K562 (cell line): ENCODE data around the gene SIRT3. TPM values are rescaled to one million over a fixed set of nuclear protein-coding genes. Genes with fewer than 3 reads are reported as not detected.

ENCODE experiments used
- CAMTA2 ChIP-seq: fragments of 250-450 bp; sonication (Bioruptor Pico); conservative IDR thresholded peaks from 2 replicates; pipeline ENCODE4 v1.5.1; 2022
- CEBPB ChIP-seq: fragments of 450-650 bp; IDR thresholded peaks from 2 replicates; pipeline ENCODE4 v1.6.1; 2016; ENCODE audit warnings: missing genetic modification characterization, missing compliant biosample characterization
- CTCFL ChIP-seq: IDR thresholded peaks from 2 replicates; pipeline ENCODE4 v1.6.1; 2011; ENCODE audit warnings: borderline replicate concordance, low read depth, mild to moderate bottlenecking, moderate library complexity, low read length; ENCODE audit not compliant: insufficient read depth, poor library complexity, severe bottlenecking
- DACH1 ChIP-seq: fragments of 450-650 bp; IDR thresholded peaks from 2 replicates; pipeline ENCODE4 v1.6.1; 2018; ENCODE audit not compliant: partially characterized antibody
- GABPB1 ChIP-seq: sonication (generic); formaldehyde crosslinking; IDR thresholded peaks from 2 replicates; pipeline ENCODE4 v1.8.0; 2022; ENCODE audit warnings: mild to moderate bottlenecking, missing genetic modification reagents
- MEIS2 ChIP-seq: fragments of 450-650 bp; IDR thresholded peaks from 2 replicates; pipeline ENCODE4 v1.6.1; 2014; ENCODE audit warnings: mild to moderate bottlenecking; ENCODE audit not compliant: partially characterized antibody
- MLLT1 ChIP-seq, 2 experiments: fragments of 450-650 bp; IDR thresholded peaks; 2 replicates each; pipeline ENCODE4 v1.6.1; 2016
- RBM22 ChIP-seq: fragments of 200-400 bp; formaldehyde crosslinking; IDR thresholded peaks from 2 replicates; pipeline ENCODE4 v1.6.1; 2018; ENCODE audit warnings: low read length, low read depth; ENCODE audit not compliant: poor library complexity, severe bottlenecking
- TRIM28 ChIP-seq: fragments of 450-650 bp; IDR thresholded peaks from 2 replicates; pipeline ENCODE4 v1.6.1; 2017
- XRCC5 ChIP-seq: fragments of 200-400 bp; formaldehyde crosslinking; IDR thresholded peaks from 2 replicates; pipeline ENCODE4 v1.6.1; 2017; ENCODE audit warnings: low read depth, mild to moderate bottlenecking, low read length
- ZNF316 ChIP-seq: fragments of 450-650 bp; IDR thresholded peaks from 2 replicates; pipeline ENCODE4 v1.6.1; 2016
- ZNF589 ChIP-seq: fragments of 200-800 bp; sonication (Bioruptor generic); IDR thresholded peaks from 2 replicates; pipeline ENCODE4 v1.6.1; 2016; ENCODE audit warnings: low read depth, missing genetic modification characterization, missing compliant biosample characterization
- ZNF644 ChIP-seq: fragments of 200-800 bp; sonication (Bioruptor generic); IDR thresholded peaks from 2 replicates; pipeline ENCODE4 v1.6.1; 2016; ENCODE audit warnings: low read depth, missing genetic modification characterization, missing compliant biosample characterization
- ZSCAN32 ChIP-seq: fragments of 450-650 bp; formaldehyde crosslinking; IDR thresholded peaks from 2 replicates; pipeline ENCODE4 v1.4.0; 2020; ENCODE audit warnings: mild to moderate bottlenecking, moderate library complexity
- polyA plus RNA-seq, 8 experiments: library from polyadenylated mRNA; depleted of rRNA in 4 of 8; stranded (reverse) in 5 of 8; unstranded in 3 of 8; fragments of >200 nt; fragmentation: Nextera tagmentation in 2 of 8; fragmentation: Illumina TruSeq in 1 of 8; extraction: Ambion mirVana in 2 of 8; extraction: Trizol in 1 of 8; gene quantifications; 2 replicates each; pipeline versions ENCODE4 v1.2.1 to v1.2.3, GENCODE V29; 2011 to 2014; ENCODE audit warnings: inconsistent platforms in 1 of 8, missing spikeins in 1 of 8
- total RNA-seq, 7 experiments: library from RNA; depleted of rRNA in 6 of 7; stranded (reverse); fragments of >200 nt in 6 of 7; fragmentation: Illumina TruSeq in 2 of 7; extraction: Trizol in 2 of 7; gene quantifications; 2 replicates each; pipeline versions ENCODE4 v1.2.1 to v1.2.3, GENCODE V29; 2011 to 2021; ENCODE audit warnings: low replicate concordance in 1 of 7
- TF ChIP-seq, protein P1 (sequence below), 2 experiments: fragments of 450-650 bp; IDR thresholded peaks; 2 replicates each; pipeline ENCODE4 v1.6.1; 2016; ENCODE audit warnings: mild to moderate bottlenecking in 2 of 2, borderline replicate concordance in 1 of 2, low read depth in 1 of 2, moderate library complexity in 1 of 2

SIRT3 gene
- total and polyA plus RNA-seq, 9 of the 15 experiments (the other 6 are each of a cell fraction or from before 2014, with no cell fraction given): 1.9 to 27.5 (median 14.5) TPM

GRCh38 chr11:208181-208916 lies 27.8 kb downstream of the SIRT3 start (continued):
- TF ChIP-seq, protein P1, sequence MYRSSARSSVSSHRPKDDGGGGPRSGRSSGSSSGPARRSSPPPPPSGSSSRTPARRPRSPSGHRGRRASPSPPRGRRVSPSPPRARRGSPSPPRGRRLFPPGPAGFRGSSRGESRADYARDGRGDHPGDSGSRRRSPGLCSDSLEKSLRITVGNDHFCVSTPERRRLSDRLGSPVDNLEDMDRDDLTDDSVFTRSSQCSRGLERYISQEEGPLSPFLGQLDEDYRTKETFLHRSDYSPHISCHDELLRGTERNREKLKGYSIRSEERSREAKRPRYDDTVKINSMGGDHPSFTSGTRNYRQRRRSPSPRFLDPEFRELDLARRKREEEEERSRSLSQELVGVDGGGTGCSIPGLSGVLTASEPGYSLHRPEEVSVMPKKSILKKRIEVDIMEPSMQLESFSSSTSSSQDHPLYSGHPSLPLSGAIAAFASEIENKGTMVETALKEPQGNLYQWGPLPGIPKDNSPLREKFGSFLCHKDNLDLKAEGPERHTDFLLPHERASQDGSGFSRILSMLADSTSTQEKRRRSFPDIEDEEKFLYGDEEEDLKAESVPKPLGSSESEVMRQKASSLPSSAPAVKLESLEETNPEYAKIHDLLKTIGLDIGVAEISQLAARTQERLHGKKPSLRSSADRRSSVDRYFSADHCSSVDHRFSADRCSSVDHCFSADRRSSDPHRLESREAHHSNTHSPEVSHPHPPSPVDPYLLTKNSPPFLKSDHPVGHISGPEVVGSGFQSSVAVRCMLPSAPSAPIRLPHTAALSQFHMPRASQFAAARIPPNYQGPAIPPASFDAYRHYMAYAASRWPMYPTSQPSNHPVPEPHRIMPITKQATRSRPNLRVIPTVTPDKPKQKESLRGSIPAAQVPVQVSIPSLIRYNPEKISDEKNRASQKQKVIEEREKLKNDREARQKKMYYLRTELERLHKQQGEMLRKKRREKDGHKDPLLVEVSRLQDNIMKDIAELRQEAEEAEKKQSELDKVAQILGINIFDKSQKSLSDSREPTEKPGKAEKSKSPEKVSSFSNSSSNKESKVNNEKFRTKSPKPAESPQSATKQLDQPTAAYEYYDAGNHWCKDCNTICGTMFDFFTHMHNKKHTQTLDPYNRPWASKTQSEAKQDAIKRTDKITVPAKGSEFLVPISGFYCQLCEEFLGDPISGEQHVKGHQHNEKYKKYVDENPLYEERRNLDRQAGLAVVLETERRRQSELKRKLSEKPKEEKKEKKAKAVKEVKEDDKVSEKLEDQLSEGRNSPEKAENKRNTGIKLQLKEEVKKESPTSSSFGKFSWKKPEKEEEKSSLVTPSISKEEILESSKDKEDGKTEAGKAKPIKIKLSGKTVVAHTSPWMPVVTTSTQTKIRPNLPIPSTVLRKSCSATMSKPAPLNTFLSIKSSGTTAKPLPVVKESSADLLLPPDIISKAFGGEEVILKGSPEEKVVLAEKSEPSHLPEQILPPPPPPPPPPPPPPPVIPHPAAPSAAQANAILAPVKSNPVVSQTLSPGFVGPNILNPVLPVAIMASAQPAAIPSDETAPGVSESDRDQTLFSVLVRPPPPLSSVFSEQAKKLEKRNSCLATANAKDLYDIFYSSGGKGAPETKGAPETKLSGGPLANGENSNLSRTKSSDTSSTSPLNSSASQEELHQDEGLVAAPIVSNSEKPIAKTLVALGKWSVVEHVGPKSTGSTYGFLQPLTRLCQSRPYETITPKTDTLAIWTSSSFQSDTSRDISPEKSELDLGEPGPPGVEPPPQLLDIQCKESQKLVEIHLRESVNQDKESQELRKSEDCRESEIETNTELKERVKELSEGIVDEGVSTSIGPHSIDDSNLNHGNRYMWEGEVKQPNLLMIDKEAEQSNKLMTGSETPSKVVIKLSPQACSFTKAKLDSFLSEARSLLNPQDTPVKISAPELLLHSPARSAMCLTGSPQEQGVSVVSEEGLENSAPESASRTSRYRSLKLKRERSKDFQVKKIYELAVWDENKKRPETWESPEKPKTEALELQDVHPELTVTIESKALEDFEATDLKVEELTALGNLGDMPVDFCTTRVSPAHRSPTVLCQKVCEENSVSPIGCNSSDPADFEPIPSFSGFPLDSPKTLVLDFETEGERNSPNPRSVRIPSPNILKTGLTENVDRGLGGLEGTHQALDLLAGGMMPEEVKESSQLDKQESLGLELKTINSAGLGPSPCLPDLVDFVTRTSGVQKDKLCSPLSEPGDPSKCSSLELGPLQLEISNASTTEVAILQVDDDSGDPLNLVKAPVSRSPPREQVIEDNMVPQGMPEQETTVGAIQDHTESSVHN (IDR thresholded peaks at IDR 0.05; ENCODE audit: borderline replicate concordance in 1 of 2, low read depth in 1 of 2): no peak
- no peak for TF ChIP-seq ZNF644 (tag)
- TF ChIP-seq ZNF316: no peak
- TF ChIP-seq ZNF589: no peak
- TF ChIP-seq DACH1: no peak
- TF ChIP-seq CTCFL: no peak
- no peak for TF ChIP-seq XRCC5
- TF ChIP-seq TRIM28: no peak
- peak in 1 of 2 experiments; percentile 26; a peak in 2 of 4 replicates for TF ChIP-seq MLLT1 (IDR thresholded peaks at IDR 0.05)
- TF ChIP-seq ZSCAN32 (CRISPR knock-in tag): no peak
- TF ChIP-seq GABPB1 (CRISPR knock-in tag): no peak
- peak; percentile 1 for TF ChIP-seq MEIS2
- TF ChIP-seq CEBPB: no peak
- TF ChIP-seq CAMTA2 (CRISPR knock-in tag): no peak
- TF ChIP-seq RBM22: no peak
